ENCODE measurements around the gene SLMAP. TPM values are rescaled to one million over a fixed set of nuclear protein-coding genes. Genes with fewer than 3 reads are reported as not detected.

The SLMAP gene
- total RNA-seq, 1 donor from 2014 or later, result 57.1 TPM

DNA sequence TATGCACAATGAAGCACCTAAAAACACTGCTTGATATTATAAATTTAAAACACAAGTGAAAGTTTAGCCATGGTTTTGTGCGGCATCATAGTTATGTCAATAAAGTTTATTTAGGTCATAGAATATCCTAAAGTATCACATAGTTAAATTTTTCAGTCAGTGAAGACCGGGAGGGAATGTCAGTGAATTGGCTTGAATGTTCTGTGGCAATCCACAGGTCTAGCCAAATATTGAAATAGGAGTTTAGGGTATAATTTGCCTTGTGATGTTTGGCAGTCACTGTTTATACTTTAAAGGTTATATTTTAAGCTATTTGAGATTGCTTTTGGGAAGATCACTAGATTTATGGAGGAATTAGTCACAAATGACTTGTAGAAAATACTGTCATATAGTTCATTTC is 172.4 kb downstream of the SLMAP start:
- TF ChIP-seq, protein P1, sequence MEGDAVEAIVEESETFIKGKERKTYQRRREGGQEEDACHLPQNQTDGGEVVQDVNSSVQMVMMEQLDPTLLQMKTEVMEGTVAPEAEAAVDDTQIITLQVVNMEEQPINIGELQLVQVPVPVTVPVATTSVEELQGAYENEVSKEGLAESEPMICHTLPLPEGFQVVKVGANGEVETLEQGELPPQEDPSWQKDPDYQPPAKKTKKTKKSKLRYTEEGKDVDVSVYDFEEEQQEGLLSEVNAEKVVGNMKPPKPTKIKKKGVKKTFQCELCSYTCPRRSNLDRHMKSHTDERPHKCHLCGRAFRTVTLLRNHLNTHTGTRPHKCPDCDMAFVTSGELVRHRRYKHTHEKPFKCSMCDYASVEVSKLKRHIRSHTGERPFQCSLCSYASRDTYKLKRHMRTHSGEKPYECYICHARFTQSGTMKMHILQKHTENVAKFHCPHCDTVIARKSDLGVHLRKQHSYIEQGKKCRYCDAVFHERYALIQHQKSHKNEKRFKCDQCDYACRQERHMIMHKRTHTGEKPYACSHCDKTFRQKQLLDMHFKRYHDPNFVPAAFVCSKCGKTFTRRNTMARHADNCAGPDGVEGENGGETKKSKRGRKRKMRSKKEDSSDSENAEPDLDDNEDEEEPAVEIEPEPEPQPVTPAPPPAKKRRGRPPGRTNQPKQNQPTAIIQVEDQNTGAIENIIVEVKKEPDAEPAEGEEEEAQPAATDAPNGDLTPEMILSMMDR (IDR thresholded peaks at IDR 0.05), result no peak
- H3K27ac Mint-ChIP-seq, result no peak overlapping the region
- intact Hi-C loops (cut with micrococcal nuclease), result no loop called here
- POLR2A ChIA-PET, result no interaction called here
- ATAC-seq (ENCODE audit: low read depth) (no peak), DNase-seq (no peak)
- H3K4me1 Mint-ChIP-seq, result no peaks in the 10 kb centered on the region
- H3K9me3 Mint-ChIP-seq, result no peaks in the 10 kb centered on the region
- no peak overlapping the region for H3K4me3 Mint-ChIP-seq
- CTCF ChIA-PET, result no interaction called here
- H3K36me3 Mint-ChIP-seq (ENCODE audit: low read depth), result peaks cover 64% of the 10 kb centered on the region
- no peaks in the 10 kb centered on the region for H3K27me3 Mint-ChIP-seq

DNA sequence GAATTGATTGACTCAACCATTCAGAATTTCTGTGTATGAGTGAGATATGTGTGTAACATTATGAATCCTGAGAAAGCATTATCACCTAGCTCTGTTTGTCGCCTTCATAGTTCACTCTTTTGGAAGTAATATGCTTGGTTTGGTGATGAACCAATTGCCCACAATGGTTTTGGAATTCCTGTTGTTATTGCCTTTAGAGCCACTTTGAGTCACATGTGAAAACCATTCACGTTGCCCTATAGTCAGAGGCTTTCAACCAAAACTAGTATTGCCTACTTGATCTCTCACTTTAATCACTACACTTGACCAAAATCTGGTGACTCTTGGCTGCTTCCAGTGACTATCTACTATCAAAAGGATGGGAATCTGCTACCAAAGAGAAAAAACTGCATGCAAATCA is 173.9 kb downstream of the SLMAP start:
- intact Hi-C loops (cut with micrococcal nuclease), result no loop called here
- ATAC-seq (ENCODE audit: low read depth) (no peak), DNase-seq (no peak)
- Mint-ChIP-seq H3K4me3 (no peak overlapping the region), H3K36me3 (ENCODE audit: low read depth) (peaks cover 49% of the 10 kb centered on the region), H3K27ac (no peak overlapping the region), H3K4me1 (no peaks in the 10 kb centered on the region), H3K27me3 (no peaks in the 10 kb centered on the region), H3K9me3 (no peaks in the 10 kb centered on the region)
- TF ChIP-seq, protein P1 (IDR thresholded peaks at IDR 0.05), result no peak
- ChIA-PET CTCF (no interaction called here), POLR2A (no interaction called here)

DNA sequence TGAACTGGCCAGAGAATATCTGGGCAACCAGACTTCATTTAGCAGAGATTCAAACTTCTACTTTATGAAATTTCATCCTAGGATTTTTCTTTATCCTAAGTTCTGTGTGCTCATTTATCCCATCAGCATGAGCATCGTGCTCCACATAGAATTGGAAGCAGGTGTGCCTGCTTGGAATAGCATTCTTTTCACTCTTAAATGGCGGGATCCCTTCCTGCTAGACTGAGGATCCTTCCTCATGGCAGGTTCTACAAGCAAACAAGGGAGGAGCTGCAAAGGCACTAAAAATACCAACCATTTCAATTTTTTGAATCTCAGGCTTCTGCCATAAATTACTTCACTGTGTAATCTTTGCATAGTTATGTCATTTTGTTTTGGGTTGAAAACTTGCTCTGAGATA is 177.5 kb downstream of the SLMAP start:
- no peak overlapping the region for H3K4me3 Mint-ChIP-seq

DNA sequence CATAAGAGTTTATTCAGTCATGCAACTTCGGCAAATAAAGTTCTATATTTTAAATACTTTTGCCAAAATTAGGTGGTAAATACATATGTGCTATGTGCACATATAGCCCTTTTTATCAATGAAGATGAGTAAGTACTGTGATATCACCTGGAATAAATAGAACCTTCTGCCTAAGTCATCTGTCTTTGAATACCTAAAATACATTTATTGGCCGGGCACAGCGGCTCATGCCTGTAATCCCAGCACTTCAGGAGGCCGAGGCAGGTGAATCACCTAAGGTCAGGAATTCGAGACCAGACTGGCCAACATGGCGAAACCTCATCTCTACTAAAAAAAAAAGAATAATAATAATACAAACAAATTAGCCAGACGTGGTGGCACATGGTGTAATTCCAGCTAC is 178.3 kb downstream of the SLMAP start:
- no peaks in the 10 kb centered on the region for H3K9me3 Mint-ChIP-seq
- ATAC-seq (ENCODE audit: low read depth) (no peak), DNase-seq (no peak)
- H3K4me3 Mint-ChIP-seq, result no peak overlapping the region
- intact Hi-C loops (cut with micrococcal nuclease), result no loop called here
- H3K4me1 Mint-ChIP-seq, result no peaks in the 10 kb centered on the region
- H3K27me3 Mint-ChIP-seq, result no peaks in the 10 kb centered on the region
- ChIA-PET POLR2A (no interaction called here), CTCF (no interaction called here)
- TF ChIP-seq, protein P1 (IDR thresholded peaks at IDR 0.05), result no peak
- peaks cover 18% of the 10 kb centered on the region for H3K36me3 Mint-ChIP-seq (ENCODE audit: low read depth)
- no peak overlapping the region for H3K27ac Mint-ChIP-seq

More for the DNA sequence above, 177.5 kb downstream of the SLMAP start:
- no peaks in the 10 kb centered on the region for H3K4me1 Mint-ChIP-seq
- DNase-seq (no peak), ATAC-seq (ENCODE audit: low read depth) (no peak)
- intact Hi-C loops (cut with micrococcal nuclease), result no loop called here
- POLR2A ChIA-PET, result no interaction called here
- CTCF ChIA-PET, result no interaction called here
- no peaks in the 10 kb centered on the region for H3K9me3 Mint-ChIP-seq
- TF ChIP-seq, protein P1 (IDR thresholded peaks at IDR 0.05), result no peak
- H3K27ac Mint-ChIP-seq, result no peak overlapping the region
- H3K27me3 Mint-ChIP-seq, result no peaks in the 10 kb centered on the region
- H3K36me3 Mint-ChIP-seq (ENCODE audit: low read depth), result peaks cover 20% of the 10 kb centered on the region

DNA sequence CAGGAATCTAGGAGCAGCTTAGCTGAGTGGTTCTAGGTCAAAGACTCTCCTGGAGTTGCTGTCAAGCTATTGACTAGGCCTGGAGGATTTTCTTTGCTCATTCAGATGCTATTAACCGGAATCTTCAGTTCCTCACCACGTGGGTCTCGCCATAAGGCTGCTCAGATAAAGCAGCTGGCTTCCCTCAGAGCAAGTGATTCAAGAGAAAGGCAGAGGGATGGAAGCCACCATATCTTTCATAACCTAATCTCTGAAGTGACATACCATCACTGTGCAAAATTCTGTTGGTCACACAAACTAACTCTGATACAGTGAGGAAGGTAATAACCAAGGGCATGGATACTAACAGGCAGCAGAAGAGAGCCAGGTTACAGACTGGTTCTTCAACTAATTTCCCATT is 179.4 kb downstream of the SLMAP start:
- Mint-ChIP-seq H3K9me3 (no peaks in the 10 kb centered on the region), H3K36me3 (ENCODE audit: low read depth) (peaks cover 9% of the 10 kb centered on the region), H3K4me3 (no peak overlapping the region), H3K27me3 (no peaks in the 10 kb centered on the region), H3K4me1 (no peaks in the 10 kb centered on the region), H3K27ac (no peak overlapping the region)
- intact Hi-C loops (cut with micrococcal nuclease), result no loop called here
- TF ChIP-seq, protein P1 (IDR thresholded peaks at IDR 0.05), result no peak
- POLR2A ChIA-PET, result no interaction called here
- CTCF ChIA-PET, result no interaction called here
- ATAC-seq (ENCODE audit: low read depth) (no peak), DNase-seq (no peak)

Measured in activated B cell treated with CpG ODN at 0.5 μM for 24 hours (primary cell).